Fibroblast of skin of left quadriceps (primary cell): Measurements from ENCODE around the gene KCNG3.

ENCODE experiments used
- DNase-seq, 2 experiments: peaks; one replicate each; pipeline ENCODE4 v3.0.0-alpha.2; 2013; ENCODE audit warnings: low read depth in 2 of 2

KCNG3 gene, protein sequence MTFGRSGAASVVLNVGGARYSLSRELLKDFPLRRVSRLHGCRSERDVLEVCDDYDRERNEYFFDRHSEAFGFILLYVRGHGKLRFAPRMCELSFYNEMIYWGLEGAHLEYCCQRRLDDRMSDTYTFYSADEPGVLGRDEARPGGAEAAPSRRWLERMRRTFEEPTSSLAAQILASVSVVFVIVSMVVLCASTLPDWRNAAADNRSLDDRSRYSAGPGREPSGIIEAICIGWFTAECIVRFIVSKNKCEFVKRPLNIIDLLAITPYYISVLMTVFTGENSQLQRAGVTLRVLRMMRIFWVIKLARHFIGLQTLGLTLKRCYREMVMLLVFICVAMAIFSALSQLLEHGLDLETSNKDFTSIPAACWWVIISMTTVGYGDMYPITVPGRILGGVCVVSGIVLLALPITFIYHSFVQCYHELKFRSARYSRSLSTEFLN

DNA sequence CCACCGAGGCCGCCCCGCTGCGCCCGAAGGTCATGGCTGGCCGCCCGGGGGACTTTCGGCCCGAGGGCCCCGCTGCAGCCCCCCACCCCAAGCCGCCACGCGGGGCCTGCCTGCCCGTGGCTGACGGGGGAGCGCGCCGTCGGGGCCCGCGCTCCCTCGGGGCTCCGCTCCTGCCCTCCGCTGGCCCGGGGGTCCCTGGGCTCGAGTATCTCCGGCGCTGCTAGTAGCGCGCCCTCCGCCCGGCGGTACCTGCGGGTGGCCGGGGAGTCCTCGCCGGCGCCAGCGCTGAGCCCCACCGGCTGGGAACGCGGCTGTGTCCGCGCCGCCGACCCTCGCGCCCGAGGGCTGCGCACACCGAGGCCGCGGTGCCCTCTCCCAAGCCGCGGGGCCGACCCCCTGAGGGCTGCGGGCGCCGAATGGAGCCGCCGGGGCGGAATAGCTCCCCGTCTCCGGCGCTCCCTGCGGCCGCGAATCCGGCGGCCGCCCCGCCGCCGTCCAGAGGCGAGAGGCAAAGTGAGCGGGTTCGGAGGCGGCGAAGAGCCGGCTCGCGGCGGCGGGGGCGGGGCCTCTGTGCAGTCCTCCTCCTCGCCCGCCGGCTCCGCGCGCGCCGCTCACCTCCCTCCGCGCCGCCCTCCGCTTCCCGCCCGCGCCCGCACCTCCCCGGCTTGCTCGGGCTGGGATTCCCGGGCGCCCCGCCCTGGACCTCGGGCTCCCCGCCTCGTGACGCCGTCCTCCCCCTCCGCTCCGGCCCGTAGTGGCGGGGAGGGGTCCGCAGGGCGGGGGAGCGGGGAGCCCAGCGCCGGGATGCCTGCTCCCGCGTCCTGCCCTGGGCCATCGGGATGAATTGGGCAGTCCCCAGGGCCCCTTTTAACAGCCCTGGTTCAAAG lies at the start of gene KCNG3:
Gene KCNG3 (minus strand): TSS at position 515 of the 887 bp plus-strand sequence. CDS start 481 bp downstream, at position 34.
- peak in 1 of 2 experiments; percentile 5 for DNase-seq

DNA sequence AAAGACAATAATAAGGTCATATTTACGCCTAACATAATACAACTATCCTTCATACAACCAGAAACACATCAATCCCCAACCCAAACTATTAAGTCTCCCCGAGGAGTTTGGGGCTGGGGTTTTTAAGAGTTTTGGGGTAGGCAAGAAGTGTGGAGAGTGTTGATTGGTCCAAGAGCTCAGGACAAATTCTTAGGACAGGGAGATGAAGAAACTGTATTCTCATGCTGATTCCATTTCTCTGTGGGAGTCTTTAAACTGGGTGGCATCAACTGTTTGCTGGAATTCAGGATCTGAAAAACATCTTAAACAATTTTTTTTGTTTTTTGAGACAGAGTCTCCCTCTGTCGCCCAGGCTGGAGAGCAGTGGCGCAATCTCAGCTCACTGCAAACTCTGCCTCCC lies 49.1 kb upstream of the KCNG3 start:
- DNase-seq, result no peak

DNA sequence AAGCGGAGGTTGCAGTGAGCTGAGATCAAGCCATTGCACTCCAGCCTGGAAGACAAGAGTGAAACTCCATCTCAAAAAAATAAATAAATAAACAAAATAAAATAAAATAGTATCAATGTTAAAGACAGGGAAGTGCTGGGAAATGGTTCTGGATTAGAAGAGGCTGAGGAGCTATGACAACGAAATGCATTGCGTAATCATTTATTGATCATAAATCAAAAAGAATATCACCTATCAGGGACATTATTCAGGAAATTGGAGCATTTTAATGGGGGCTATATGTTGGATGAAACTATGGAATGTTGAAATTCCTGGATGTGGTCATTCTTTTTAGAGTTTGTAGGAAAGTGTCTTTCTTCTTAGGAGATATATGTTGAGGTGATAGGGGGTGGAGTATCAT lies 43.7 kb upstream of the KCNG3 start:
- no peak for DNase-seq

GRCh38 chr2:42532397-42532796 lies 38.6 kb upstream of the KCNG3 start:
- no peak for DNase-seq

- DNase-seq, result no peak
Observed at GRCh38 chr2:42523341-42523740, 29.6 kb upstream of the KCNG3 start.

- DNase-seq, result no peak
Observed at GRCh38 chr2:42522035-42522434, 28.3 kb upstream of the KCNG3 start.

GRCh38 chr2:42519624-42520023 lies 25.8 kb upstream of the KCNG3 start:
- no peak for DNase-seq

DNA sequence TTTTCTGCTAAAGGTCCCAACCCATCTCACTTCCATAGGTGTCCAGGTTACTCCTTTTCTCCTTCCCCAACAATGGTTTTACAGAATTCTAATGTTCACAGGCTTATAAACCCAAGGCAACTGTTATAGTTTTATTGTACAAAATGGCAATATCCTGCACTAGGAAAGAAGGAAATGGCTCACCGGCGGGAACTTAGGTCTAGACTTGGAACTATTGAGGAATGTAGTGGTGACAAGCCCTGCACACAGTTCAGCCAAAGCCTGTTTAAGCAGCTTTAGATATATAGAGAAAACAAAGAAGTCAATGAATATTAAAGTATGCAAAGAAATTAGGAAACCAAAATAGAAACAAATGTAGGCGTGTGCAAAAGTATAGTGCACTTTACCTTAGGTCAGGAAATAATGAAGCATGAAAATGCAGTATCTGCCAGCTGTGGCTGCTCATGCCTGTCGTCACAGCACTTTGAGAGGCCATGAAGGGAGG lies 22.7 kb upstream of the KCNG3 start:
- no peak for DNase-seq

GRCh38 chr2:42513252-42513918 lies 19.6 kb upstream of the KCNG3 start:
- peak in 1 of 2 experiments; percentile 20 for DNase-seq

DNA sequence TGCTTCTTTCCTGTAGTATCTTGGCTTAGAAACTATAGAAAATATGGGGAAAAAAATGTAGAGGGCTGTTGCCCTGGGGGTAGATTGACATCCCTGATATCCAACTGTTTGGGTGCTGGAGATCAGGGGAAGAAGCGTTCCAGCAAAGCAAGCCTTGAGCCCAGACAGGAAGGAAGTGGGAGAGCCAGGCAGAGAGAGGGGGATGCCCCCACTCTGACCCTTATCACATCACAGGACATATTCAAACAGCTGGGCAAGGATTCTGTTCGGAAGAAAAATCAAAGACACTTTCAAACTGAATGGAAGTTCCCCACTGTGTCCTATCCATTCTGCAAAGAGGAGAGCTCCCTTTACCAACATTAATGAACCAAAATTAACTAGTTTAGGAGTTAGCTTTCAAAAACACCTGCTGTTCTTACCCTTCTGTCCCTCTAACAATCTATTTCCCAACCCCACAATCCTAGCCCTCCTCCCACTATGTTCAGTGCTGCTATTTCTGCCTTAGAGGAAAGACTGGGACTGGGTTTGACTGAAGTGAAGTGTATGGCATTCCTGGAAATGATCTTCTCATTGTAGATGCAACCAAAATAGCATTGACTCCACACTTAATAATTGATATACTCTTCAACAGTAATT lies 16.9 kb upstream of the KCNG3 start:
- DNase-seq, result no peak

- no peak for DNase-seq
Observed at GRCh38 chr2:42510191-42510590, 16.4 kb upstream of the KCNG3 start.

- DNase-seq, result no peak
Observed at GRCh38 chr2:42504364-42505230, 10.8 kb upstream of the KCNG3 start.

DNA sequence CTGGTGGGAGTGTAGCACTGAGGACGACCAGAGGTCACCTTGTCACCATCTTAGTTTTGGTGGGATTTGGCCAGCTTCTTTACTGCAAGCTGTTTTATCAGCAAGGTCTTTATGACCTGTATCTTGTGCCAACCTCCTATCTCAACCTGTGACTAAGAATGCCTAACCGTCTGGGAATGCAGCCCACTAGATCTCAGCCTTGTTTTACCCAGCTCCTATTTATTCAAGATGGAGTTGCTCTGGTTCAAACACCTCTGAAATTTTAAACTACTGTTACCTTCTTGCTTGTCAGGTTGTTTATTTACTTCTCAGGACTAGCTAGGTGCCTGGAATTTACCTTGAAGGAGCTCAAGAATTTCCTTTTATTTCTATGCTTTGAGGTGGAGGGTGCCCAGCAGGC lies 9.5 kb upstream of the KCNG3 start:
- no peak for DNase-seq

DNA sequence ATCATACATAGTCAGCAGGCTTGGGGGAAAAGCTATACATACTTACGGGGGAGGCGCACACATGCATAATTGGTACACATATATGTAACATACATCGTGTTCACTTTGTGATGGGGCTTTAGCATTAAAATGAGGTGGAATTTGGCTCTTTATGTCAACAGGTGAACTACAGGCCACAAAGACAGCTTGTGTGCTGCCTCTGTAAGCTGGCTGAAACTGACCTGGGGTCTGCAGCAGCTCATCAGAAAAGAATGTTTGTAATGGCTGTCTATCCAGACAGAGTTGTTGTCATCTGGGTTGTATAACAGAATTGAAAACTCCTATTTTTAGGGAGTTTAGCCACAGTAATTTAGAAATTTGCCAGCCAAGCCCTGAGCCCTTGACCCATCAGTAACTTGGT lies 4.7 kb upstream of the KCNG3 start:
- DNase-seq, result no peak

DNA sequence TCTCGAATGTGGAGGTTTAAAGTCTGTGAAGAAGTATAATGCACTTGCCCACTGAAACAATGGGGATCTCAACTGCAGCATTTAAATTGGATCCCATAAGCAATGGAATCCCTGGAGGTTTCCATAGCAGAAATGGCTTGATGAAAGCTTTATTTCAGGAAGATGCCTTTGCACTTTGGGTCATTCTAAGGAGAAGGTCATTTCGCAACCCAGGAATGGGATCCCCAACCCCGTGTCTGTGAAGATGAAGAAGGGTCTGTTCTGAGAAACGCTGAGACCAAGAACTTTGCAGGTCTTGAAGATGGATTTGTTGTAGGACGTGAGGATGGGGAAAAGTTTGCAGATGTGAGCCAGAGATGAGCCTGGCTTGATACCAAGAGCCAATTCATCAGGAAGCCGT lies 1.8 kb upstream of the KCNG3 start:
- DNase-seq, result no peak

GRCh38 chr2:42495234-42495581 lies 1.4 kb upstream of the KCNG3 start:
- no peak for DNase-seq

DNA sequence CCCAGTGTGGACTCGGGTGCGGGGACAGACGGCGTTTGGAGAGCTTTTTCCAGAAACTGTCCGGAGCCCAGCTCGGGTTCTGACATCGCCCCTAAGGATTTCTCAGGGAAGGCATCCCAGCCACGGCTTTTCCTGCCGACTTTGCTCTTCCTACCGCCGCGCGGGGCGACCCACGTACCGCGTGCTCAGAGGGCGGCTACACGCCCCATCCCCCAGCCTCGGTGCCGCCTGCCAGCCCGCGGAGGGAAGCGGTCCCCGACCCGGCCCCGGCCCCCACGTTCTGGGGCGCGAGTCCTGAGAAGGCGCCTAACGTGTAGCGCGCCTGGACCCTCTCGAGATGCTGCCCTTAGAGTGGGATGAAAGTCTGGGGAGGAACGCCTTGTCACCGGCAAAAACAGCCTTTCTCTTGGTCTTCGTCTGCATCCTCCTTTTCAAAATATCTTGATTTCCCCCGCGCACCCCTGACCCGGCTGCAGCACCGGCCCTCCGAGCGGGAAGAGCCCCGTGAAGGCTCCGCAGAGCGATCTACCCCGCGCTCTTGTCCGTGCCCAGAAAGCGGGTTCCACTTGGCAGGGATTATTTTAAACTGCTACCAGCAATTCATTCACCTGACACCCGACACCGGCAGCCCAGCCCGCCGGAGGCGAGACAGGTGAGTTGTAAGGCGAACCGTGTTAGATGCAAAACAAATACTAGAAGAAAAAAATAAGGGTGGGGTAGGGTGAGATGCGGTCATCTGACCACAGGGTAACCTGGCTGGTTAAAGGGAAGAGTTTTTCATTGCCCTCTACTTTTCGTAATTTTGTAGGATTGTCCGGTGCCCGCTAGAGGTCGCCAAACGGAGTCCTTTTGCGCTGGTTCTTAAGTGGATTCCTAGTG lies 812 bp upstream of the KCNG3 start:
- DNase-seq, result peak; percentile 23 to 33

- DNase-seq, result no peak
Observed at GRCh38 chr2:42492691-42493467, 903 bp downstream of the KCNG3 start.

DNA sequence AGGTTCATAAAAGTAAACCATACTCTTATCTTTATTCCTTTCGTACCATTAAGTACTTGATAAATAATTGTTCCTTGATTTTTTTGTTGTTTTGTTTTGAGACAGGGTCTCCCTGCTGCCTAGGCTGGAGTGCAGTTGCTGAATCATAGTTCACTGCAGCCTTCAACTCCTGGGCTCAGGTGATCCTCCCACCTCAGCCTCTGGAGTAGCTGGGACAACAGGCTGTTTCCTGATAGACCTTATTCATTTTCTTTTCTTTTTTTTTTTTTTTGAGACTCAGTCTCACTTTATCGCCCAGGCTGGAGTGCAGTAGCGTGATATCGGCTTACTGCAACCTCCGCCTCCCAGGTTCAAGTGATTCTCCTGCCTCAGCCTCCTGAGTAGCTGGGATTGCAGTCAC lies 5.5 kb downstream of the KCNG3 start:
- no peak for DNase-seq
